Cardiac muscle cell (in vitro differentiated cells and primary cell): Measurements from ENCODE around the gene GNGT2. TPM values are rescaled to one million over a fixed set of nuclear protein-coding genes. Genes with fewer than 3 reads are reported as not detected.

Source experiments
- DNase-seq, 2 donors: peaks; one replicate each; pipeline versions ENCODE4 v3.0.0 to v3.0.0-alpha.2; 2010 to 2017; ENCODE audit warnings: low read depth in 1 of 2, low spot score in 1 of 2
- H3K27ac ChIP-seq: fragments of 200-600 bp; sonication (generic); 2 replicates; pipeline ENCODE4 v1.5.1; 2016
- H3K27me3 ChIP-seq: fragments of 200-600 bp; sonication (generic); 2 replicates; pipeline ENCODE4 v1.6.0; 2016; ENCODE audit warnings: control low read depth
- H3K36me3 ChIP-seq: fragments of 200-600 bp; sonication (generic); 2 replicates; pipeline ENCODE4 v1.5.1; 2016; ENCODE audit warnings: control low read depth
- H3K4me1 ChIP-seq: fragments of 200-600 bp; sonication (generic); 2 replicates; pipeline ENCODE4 v1.8.1; 2017; ENCODE audit warnings: low read depth, mild to moderate bottlenecking, mixed run types
- H3K4me3 ChIP-seq: fragments of 200-600 bp; sonication (generic); 2 replicates; pipeline ENCODE4 v1.5.1; 2016; ENCODE audit warnings: mild to moderate bottlenecking
- H3K9me3 ChIP-seq: fragments of 200-600 bp; sonication (generic); 2 replicates; pipeline ENCODE4 v1.5.1; 2017; ENCODE audit warnings: low read depth, mild to moderate bottlenecking, control low read depth
- CTCF ChIP-seq: IDR thresholded peaks from 2 replicates; pipeline ENCODE4 v1.5.1; 2012; ENCODE audit warnings: low read depth, mild to moderate bottlenecking, low read length
- polyA plus RNA-seq: library from polyadenylated mRNA; unstranded; fragments of >200 nt; fragmentation: Nextera tagmentation; extraction: Ambion mirVana; gene quantifications from 2 replicates; pipeline ENCODE4 v1.2.1, GENCODE V29; 2016
- total RNA-seq: library from RNA; depleted of rRNA; stranded (reverse); fragments of >200 nt; gene quantifications from 2 replicates; pipeline ENCODE4 v1.2.3, GENCODE V29; 2016

GNGT2 gene
- total and polyA plus RNA-seq, 2 experiments from 2014 or later = not detected

DNA sequence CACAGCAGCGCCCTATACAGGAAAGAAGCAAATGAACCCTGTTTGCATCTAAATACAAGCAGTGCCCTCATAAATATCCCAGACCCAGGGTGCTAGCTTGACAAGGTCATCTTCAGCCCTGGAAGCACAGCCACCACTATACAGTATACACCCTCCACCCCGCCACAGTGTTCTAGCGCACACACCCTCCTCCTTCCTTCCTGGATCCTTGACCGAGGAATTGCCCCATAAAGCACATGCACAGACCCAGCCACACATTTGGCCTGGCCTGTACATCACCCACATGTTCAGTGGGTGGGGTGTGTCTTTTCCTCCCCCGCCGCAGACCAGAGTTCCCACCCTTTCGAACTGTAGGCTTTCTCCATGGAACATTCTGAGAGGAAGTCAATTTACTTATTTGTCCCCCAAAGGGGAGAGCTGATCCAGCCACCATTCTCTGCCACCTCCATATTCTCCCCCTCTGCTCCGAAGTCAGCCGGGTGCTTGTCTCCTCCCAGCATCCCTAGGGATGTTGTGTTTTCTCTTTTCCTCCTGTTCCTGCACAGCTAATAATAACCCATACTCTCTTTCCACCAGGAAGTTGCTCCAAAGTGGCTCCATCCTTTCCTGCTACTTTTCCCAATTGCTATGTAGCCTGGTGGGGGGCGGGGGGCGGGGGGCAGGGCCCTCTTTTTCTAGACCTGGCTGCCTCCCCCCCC lies 6.7 kb upstream of the GNGT2 start:
- Histone ChIP-seq H3K27ac (no peak overlapping the region), H3K27me3 (peaks cover 9% of the 10 kb centered on the region), H3K4me1 (no peaks in the 10 kb centered on the region), H3K36me3 (no peaks in the 10 kb centered on the region), H3K4me3 (no peak overlapping the region), H3K9me3 (no peaks in the 10 kb centered on the region)
- DNase-seq = no peak
- TF ChIP-seq CTCF = no peak

DNA sequence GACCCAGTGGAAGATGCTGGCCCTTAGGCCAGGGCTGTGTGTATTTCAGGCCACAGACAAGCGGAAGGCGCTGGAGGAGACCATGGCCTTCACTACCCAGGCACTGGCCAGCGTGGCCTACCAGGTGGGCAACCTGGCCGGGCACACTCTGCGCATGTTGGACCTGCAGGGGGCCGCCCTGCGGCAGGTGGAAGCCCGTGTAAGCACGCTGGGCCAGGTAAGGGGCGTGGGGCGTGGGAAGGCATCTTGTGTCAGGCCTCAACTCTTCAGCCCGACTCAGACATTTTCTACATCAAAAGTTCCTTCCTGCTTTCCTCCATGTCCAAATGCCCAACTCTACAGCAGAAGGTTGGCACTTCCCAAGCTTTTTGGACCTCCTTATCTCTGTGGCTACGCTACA lies 6.1 kb upstream of the GNGT2 start:
- Histone ChIP-seq H3K9me3 (no peaks in the 10 kb centered on the region), H3K4me3 (no peak overlapping the region), H3K27me3 (peaks cover 3% of the 10 kb centered on the region), H3K36me3 (no peaks in the 10 kb centered on the region), H3K4me1 (no peaks in the 10 kb centered on the region), H3K27ac (no peak overlapping the region)
- no peak for DNase-seq
- no peak for TF ChIP-seq CTCF

GRCh38 chr17:49214676-49215360 lies 4.4 kb upstream of the GNGT2 start:
- no peak for TF ChIP-seq CTCF
- H3K9me3 ChIP-seq = no peaks in the 10 kb centered on the region
- H3K4me1 ChIP-seq = no peaks in the 10 kb centered on the region

DNA sequence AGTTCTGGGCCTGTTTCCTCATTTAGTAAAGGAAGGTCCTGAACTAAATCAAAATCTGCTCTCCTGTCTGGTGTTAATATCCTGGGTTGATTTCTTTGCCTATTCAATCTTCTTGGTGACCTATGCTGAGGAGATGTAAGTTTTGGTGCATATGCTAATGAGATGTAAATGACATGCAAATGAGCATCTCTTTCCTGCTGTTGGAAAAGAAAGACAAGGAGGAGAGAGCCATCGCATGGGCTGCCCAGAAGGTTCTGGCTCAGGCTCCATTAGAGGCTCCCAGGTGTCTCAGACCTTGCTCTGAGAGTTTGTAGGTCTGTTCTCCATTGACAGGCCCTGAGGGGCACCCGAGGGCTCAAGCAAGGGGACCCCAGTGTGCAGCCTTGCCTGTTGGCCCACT lies 3.5 kb upstream of the GNGT2 start:
- Histone ChIP-seq H3K4me3 (no peak overlapping the region), H3K4me1 (no peaks in the 10 kb centered on the region), H3K27ac (no peak overlapping the region), H3K9me3 (no peaks in the 10 kb centered on the region), H3K36me3 (no peaks in the 10 kb centered on the region), H3K27me3 (no peaks in the 10 kb centered on the region)
- TF ChIP-seq CTCF = no peak
- no peak for DNase-seq

More at GRCh38 chr17:49214676-49215360, 4.4 kb upstream of the GNGT2 start:
- DNase-seq = no peak
- no peaks in the 10 kb centered on the region for H3K27me3 ChIP-seq
- no peak overlapping the region for H3K27ac ChIP-seq
- no peak overlapping the region for H3K4me3 ChIP-seq
- no peaks in the 10 kb centered on the region for H3K36me3 ChIP-seq

GRCh38 chr17:49213399-49213798 lies 3.0 kb upstream of the GNGT2 start:
- no peaks in the 10 kb centered on the region for H3K36me3 ChIP-seq
- H3K4me1 ChIP-seq = no peaks in the 10 kb centered on the region
- H3K27me3 ChIP-seq = no peaks in the 10 kb centered on the region
- no peak overlapping the region for H3K27ac ChIP-seq
- TF ChIP-seq CTCF = no peak
- no peaks in the 10 kb centered on the region for H3K9me3 ChIP-seq
- no peak for DNase-seq
- no peak overlapping the region for H3K4me3 ChIP-seq
